Measurements from ENCODE around the gene SMYD1. TPM values are rescaled to one million over a fixed set of nuclear protein-coding genes. Genes with fewer than 3 reads are reported as not detected.

The SMYD1 gene
- total RNA-seq, 1 donor from 2014 or later, result 15.7 TPM

- no peak for DNase-seq
Observed at GRCh38 chr2:88123164-88123974, 55.7 kb downstream of the SMYD1 start.

DNA sequence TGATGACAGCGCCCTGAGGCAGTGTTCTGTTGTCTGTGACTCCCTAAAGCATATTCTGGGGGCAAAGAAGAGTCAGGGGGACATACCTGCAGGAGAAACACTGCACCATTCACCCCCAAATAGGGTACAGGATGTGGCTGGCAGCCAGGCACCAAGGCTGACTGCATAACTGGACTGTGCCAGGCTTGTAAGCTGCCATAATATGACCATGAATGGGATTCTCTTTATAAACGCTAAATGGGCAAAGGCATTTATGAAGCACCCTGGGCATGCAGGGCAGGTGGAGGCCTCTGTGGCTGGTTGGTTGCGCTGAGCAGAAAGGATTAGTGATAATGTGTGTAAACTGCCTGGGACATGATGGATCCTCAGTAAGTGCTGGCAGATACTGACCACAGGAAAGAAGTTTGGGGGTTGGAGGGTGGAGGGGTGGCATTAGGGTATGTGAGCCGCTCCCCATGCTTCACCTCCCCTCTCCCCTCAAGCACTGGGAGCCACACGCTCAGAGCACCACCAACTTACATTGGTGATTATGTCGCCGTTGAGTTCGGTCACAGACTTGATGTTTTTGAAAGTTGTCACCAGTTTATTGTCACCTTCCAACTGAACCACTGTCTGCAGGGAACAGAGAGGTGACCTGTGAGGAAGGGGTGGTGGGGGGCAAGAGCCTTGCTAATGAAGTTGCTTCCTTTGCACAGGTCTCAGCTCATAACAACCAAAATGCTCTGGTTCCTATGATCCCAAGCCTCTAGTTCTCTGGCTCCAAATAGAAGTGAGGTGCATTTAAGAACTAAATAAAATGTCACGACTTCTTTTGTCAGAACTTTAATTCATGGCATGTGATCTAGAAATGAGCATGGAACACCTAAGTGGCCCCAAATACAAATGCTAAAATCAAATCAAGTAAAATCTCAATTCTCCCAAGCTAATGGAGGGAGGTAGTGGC, 56.6 kb downstream of the SMYD1 start:
- DNase-seq, result no peak

GRCh38 chr2:88125344-88125923, 57.8 kb downstream of the SMYD1 start:
- DNase-seq, result no peak

GRCh38 chr2:88125924-88126771, 58.5 kb downstream of the SMYD1 start:
- no peak for DNase-seq

DNA sequence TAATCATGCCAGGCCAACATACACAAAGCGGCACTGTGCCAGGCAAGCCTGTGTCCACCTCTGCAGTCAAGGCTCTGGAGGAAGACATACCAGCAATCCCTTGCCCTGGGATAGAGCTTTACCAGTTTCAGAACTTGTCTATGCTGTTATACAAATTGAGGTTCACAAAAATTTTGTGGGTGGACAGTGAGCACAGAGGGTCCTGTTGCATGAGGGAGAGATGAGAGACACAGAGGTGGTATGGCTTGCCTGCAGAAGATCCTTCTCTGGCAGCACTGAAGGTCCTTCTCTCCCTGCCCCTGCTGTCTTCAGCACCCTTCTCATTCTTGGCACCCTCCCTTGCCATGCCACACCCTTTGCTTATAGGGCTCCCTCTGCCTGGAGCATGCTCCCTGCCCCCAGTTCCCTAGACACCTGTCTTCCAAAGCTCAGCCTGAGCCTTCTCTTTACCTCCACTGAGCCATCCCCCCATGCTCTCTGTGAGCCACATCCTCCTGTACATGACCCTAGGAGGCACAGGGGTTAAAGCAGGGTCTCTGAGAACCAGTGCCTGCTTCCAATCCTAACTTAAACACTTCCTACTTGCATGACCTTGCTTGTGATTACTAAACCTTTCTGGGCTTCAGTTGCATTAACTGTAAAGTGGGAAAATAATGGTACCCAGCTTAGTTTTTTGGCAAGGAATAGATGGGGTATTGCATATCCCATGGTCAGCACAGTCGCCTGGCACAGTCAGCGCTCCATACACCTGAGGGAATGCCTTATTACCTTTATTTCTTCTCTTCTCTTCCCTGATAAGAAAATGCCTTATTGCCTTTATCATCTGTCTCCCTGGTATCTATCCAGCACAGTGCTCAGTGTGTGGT, 59.4 kb downstream of the SMYD1 start:
- no peak for DNase-seq

DNA sequence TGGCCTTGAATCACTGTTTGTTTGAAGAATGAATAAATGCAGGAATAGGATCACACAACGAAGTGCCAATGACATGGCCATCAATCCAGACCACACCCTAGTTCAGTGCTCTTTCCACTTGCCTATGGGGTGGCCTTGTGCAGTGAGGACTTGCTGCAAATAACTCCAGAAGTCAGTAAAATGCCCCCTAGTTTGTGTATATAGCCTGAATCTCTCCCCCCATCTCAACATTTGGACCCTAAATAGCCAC, 59.9 kb downstream of the SMYD1 start:
- no peak for DNase-seq

DNA sequence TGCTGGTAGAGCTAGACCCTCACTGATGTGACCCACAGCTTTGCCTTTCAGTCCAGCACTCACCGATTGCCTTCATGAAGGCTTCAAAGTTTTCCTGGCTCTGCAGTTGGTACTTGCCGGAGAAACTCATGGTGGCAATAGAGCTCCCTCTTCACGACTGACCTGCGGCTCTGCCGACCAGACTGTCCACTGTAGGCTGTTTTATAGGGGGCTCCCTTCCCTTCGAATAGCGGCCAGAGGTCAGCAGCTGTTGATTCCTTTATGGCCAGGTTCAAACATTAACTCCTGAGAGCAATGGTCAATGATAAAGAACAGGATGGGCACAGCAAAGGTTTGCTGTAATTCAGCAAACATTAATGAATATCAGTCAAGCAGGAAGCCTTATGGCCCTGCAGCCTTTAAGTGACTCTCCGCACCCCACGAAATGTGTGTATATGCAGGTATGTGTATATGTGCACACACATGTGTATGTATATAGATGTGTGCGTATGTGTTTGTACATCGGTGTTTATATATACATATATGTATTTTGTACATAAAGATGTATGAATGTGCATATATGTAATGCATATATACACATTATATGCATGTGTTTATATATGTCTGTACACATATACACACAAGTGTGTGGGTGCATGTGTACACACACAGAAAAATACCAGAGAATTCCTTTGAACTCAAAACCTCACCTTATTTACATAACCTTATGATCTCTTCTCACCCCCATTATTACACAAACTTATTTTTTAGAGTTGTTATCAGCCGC, 60.4 kb downstream of the SMYD1 start, which contains the start of gene FABP1:
FABP1 (minus strand) TSS at position 175 of the 766 bp plus-strand sequence; CDS start at position 130, 45 bp downstream.
- DNase-seq, result no peak

- no peak for DNase-seq
Observed at GRCh38 chr2:88128654-88129312, 61.2 kb downstream of the SMYD1 start.

DNA sequence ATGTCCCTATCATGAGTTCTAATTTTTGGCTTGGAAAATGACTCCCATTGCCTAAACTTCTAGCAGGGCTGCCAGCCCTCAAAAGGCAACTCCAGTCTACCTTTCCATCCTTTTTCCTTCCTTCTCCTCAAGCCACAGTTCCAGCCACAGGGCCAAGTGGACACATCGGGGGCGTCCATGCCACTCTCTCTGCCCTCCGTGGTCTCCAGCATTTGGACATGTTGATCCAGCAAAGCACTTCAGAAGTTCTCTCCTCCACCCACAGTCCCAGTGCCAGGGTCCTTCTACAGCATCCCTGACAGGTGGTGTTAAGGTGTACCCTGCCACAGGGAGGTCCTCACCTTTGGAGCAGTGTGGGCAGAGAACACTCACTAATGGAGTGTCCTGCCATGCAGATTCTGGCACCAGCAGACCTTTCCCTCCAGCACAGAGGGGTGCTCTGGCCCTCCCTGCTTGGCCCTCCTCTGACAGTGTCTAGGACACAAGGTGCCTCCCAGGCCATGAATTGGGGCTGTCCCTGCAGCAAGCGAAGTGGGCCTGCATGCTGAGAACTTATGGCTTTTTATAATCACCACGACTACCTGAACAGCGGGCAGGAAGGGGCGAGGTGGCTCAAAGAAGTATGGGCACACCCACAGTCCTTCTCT, 61.8 kb downstream of the SMYD1 start:
- DNase-seq, result no peak

GRCh38 chr2:88131201-88131998, 63.8 kb downstream of the SMYD1 start:
- no peak for DNase-seq

DNA sequence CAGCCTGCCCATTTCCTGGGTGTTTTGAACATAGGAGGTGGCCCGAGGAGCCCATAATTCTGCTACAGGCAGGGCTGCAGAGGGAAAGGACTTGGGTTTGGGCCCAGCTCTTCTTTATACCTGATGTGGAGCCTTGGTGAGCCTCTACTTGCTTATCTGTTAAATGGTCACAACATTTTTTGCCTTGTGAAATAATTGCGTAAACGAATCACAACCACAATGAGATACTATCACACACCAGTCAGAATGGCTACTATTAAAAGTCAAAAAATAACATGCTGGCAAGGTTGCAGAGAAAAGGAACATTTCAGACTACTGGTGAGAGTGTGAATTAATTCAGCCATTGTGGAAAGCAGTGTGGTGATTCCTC, 64.4 kb downstream of the SMYD1 start:
- DNase-seq, result no peak

DNA sequence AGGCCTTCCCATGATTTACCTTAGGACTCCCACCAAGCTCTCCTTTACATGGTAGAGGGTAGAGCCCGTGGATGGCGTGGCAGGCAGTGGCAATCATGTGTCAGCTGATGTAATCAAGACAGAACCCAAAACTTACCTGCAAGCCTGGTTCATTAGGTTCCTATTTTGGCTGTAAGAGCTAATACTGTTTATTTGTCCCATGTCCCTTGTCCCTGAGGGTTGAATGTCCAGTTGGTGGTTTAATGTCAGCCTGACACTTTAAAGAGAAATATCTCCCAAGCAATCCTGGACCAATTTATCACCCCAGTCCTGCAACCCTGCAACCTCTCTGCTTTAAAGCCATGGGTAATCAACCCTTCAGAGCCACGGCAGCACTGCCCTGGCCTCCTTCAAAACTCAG, 66.2 kb downstream of the SMYD1 start:
- no peak for DNase-seq

- no peak for DNase-seq
Observed at GRCh38 chr2:88136817-88137216, 69.2 kb downstream of the SMYD1 start.

DNA sequence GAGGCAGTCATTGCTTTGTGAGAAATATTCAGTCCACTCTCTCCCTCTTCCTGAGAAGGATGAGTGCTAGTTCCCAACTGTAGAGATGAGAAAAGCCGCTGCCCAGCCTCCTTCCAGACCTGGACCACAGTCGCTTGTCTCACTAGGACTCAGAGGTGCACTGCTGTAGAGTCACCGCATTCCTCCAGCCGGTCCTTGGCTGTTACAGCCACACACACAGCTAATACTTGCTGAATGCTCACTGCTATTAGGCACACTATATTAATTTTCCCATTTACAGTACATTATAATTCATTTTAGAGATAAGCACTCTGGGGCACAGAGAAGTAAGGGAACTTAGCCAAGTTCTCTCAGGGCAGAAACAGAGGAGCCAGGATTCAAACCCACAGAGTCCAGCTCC, 70.2 kb downstream of the SMYD1 start:
- DNase-seq, result no peak

- DNase-seq, result no peak
Observed at GRCh38 chr2:88139203-88139702, 71.6 kb downstream of the SMYD1 start.

- DNase-seq, result no peak
Observed at GRCh38 chr2:88139804-88140203, 72.2 kb downstream of the SMYD1 start.

DNA sequence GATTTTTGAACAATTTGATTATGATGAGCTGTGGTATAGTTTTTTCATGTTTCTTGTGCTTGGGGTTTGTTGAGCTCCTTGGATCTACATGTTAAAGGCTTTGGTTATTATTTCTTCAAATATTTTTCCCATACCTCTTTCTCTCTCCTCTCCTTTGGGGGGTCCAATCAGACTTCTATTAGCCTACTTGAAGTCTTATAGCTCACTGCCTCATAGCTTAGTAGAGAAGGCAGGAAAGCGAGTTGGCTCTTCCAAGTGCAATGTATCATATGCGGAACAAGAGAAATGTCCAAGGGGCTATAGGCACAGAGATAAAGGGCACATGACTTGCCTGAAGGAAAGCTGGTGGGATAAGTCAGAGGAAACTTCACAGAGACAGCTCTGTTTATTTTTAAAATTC, 74.3 kb downstream of the SMYD1 start:
- DNase-seq, result no peak

- no peak for DNase-seq
Observed at GRCh38 chr2:88144271-88144670, 76.6 kb downstream of the SMYD1 start.

All from skin of body (tissue), 2 donors.